Central memory CD4-positive, alpha-beta T cell (primary cell): ENCODE results near the gene CHAMP1.
"Not testable (repeated sequence)": the region's sequence is repeated elsewhere in the genome, so short reads cannot be mapped to it uniquely, and the experiment has no call there.

Source experiments
- DNase-seq: peaks from one replicate; pipeline ENCODE4 v3.0.0; 2022

The CHAMP1 gene

GRCh38 chr13:114299604-114300305 lies 14.5 kb upstream of the CHAMP1 start:
- DNase-seq = no peak

- no peak for DNase-seq
Measured at GRCh38 chr13:114303700-114304327, 10.5 kb upstream of the CHAMP1 start.

- DNase-seq = no peak
Measured at GRCh38 chr13:114304346-114305034, 9.8 kb upstream of the CHAMP1 start.

GRCh38 chr13:114309086-114309485 lies 5.2 kb upstream of the CHAMP1 start:
- no peak for DNase-seq

- DNase-seq = no peak
Measured at GRCh38 chr13:114309806-114310410, 4.4 kb upstream of the CHAMP1 start.

GRCh38 chr13:114310956-114311355 lies 3.3 kb upstream of the CHAMP1 start:
- no peak for DNase-seq

GRCh38 chr13:114311387-114311786 lies 2.9 kb upstream of the CHAMP1 start:
- DNase-seq = no peak

GRCh38 chr13:114311908-114312307 lies 2.4 kb upstream of the CHAMP1 start:
- no peak for DNase-seq

GRCh38 chr13:114313061-114313860 lies 1.0 kb upstream of the CHAMP1 start:
- peak; percentile 5 for DNase-seq

- DNase-seq = peak; percentile 44
Measured at GRCh38 chr13:114315074-114315785, 927 bp downstream of the CHAMP1 start.

GRCh38 chr13:114318624-114319023 lies 4.3 kb downstream of the CHAMP1 start:
- no peak for DNase-seq

GRCh38 chr13:114319441-114319913 lies 5.2 kb downstream of the CHAMP1 start:
- DNase-seq = no peak

GRCh38 chr13:114320065-114320464 lies 5.8 kb downstream of the CHAMP1 start:
- DNase-seq = no peak

GRCh38 chr13:114321256-114321655 lies 7.0 kb downstream of the CHAMP1 start:
- DNase-seq = no peak

GRCh38 chr13:114323349-114323748 lies 9.0 kb downstream of the CHAMP1 start:
- no peak for DNase-seq

- DNase-seq = no peak
Measured at GRCh38 chr13:114324334-114324733, 10.0 kb downstream of the CHAMP1 start.

GRCh38 chr13:114325729-114326128 lies 11.4 kb downstream of the CHAMP1 start:
- DNase-seq = no peak

- DNase-seq = no peak
Measured at GRCh38 chr13:114328034-114328433, 13.7 kb downstream of the CHAMP1 start.

- DNase-seq = no peak
Measured at GRCh38 chr13:114328595-114328994, 14.3 kb downstream of the CHAMP1 start.

- no peak for DNase-seq
Measured at GRCh38 chr13:114330086-114330485, 15.8 kb downstream of the CHAMP1 start.

- not testable (repeated sequence) for DNase-seq
Measured at GRCh38 chr13:114333881-114334280, 19.6 kb downstream of the CHAMP1 start.
